ENCODE measurements around the gene ABCA12.
A peak's percentile ranks its signal among the peaks of the same experiment; 100 is the strongest.

Gene ABCA12

DNA sequence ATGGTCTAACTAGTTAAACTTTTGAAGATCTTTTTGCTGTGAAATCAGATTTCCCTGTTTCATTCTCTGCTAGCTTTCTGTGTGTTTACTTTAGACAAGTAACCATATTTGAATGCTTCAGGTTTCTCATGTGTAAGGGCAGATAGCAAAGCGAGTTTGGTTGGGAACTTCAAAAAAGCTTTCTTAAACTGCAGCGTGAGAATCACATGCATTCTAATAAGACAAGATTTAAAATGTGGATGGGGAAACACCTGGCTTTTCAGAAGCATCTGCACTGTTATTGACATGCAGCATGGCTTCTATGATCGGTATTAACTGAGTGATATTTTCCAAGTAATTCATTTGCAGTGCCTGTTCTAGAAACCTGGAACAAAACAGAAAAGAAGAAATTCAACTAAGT lies 119.3 kb downstream of the ABCA12 start:
- TF ChIP-seq, protein P1, sequence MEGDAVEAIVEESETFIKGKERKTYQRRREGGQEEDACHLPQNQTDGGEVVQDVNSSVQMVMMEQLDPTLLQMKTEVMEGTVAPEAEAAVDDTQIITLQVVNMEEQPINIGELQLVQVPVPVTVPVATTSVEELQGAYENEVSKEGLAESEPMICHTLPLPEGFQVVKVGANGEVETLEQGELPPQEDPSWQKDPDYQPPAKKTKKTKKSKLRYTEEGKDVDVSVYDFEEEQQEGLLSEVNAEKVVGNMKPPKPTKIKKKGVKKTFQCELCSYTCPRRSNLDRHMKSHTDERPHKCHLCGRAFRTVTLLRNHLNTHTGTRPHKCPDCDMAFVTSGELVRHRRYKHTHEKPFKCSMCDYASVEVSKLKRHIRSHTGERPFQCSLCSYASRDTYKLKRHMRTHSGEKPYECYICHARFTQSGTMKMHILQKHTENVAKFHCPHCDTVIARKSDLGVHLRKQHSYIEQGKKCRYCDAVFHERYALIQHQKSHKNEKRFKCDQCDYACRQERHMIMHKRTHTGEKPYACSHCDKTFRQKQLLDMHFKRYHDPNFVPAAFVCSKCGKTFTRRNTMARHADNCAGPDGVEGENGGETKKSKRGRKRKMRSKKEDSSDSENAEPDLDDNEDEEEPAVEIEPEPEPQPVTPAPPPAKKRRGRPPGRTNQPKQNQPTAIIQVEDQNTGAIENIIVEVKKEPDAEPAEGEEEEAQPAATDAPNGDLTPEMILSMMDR (conservative IDR thresholded peaks at IDR 0.05; ENCODE audit: low read depth, low read length), result no peak
- DNase-seq (ENCODE audit: low read depth), result no peak
- no peak overlapping the region for H3K4me3 ChIP-seq (ENCODE audit: low read depth, low read length)

DNA sequence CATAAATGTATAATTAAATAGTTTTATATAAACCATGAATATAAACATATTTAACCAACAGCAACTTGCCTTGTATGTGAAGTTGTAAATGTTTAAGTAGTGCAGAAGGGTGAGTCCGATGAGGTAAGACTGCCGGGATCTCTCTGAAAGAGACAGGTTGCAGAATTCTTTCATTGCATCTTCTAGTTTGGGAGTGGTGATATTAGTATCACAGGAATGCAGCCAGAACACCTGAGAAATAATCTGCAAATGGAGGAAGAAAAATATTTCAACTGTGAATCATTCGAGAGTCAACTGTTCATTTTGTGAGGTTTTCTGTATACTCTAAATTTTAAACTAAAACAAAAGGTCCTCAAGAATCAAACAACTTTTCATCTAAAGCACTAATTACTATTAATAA lies 123.0 kb downstream of the ABCA12 start:
- DNase-seq (ENCODE audit: low read depth), result no peak
- no peak overlapping the region for H3K4me3 ChIP-seq (ENCODE audit: low read depth, low read length)
- TF ChIP-seq, protein P1 (conservative IDR thresholded peaks at IDR 0.05; ENCODE audit: low read depth, low read length), result no peak

DNA sequence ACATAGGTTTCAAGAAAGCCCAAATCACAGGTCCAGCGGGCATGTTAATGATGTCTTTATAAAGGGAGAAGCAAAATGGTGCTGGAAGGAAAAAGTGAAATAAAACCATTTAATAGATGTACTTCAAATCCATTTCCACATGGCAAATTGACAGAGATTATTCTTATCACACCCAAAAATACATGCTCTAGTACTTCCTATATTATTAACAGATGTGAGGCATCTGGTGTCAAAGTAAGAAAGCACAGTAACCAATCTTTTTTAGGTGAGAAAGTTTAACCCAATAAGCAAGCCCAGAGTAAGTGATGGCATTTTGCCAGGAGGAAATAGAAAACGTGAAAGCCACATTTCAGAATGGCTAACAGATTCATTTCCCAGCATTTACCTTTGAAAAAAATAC lies 128.0 kb downstream of the ABCA12 start:
- DNase-seq (ENCODE audit: low read depth), result no peak
- H3K4me3 ChIP-seq (ENCODE audit: low read depth, low read length), result no peak overlapping the region
- TF ChIP-seq, protein P1 (conservative IDR thresholded peaks at IDR 0.05; ENCODE audit: low read depth, low read length), result no peak

DNA sequence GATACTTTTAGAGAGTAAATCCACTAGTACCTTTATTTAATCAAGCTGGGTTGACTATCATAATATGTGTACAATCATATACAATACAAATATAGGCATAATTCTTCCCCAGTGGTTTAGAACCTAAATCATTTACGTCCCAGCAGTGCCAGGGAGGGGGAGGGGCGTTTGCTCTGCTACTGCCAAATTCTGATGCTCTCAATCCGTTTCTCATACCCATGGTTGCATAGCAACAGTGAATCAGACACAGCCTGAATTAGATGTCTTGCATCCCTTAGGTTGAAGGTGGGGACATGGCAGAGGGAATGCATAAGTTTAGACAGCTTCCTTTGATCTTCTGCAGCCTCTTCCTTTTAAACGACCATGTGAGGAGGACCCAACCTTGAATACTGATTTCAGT lies 135.4 kb downstream of the ABCA12 start:
- H3K4me3 ChIP-seq (ENCODE audit: low read depth, low read length), result no peak overlapping the region
- DNase-seq (ENCODE audit: low read depth), result peak; percentile 12

DNA sequence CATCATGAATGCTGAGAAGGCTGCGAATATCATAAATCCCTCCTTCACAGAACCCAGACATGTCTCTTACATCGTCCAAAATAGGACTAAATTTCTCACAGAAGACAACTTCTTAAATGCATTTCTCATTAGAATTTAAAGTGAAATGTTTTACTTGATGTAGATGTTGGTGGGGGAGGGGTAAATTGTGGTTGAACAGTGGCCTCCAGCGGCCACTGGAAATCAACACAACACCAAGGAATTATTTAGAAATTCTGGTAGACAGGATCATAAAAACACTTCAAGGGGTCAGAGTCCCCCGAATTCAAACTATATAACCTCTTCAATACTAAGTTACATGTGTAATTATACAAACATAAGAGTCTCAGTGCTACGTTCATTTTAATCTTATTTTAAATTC lies 135.9 kb downstream of the ABCA12 start:
- TF ChIP-seq, protein P1 (conservative IDR thresholded peaks at IDR 0.05; ENCODE audit: low read depth, low read length), result peak; percentile 73
- peak; percentile 72 for DNase-seq (ENCODE audit: low read depth)
- H3K4me3 ChIP-seq (ENCODE audit: low read depth, low read length), result no peak overlapping the region

More for the DNA sequence above, 135.4 kb downstream of the ABCA12 start:
- TF ChIP-seq, protein P1 (conservative IDR thresholded peaks at IDR 0.05; ENCODE audit: low read depth, low read length), result no peak

DNA sequence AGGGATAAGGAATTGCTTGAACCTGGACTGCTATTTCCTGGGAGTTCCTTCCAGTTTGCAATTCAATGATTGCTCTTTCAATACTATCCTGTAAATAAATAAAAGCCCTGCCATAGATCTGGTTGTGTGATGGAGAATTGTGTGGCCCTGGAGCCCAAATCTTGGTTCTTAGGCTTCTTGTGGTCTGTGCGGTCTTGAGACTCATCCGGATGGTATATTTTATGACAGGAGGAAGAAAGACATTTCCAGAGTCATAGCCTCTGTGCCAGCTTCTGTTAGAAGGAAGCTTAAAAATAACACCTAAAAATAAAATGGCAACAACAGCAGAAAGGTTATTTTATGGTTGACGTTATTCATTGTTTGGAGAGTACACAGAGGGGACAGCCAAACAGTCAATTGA lies 137.7 kb downstream of the ABCA12 start:
- H3K4me3 ChIP-seq (ENCODE audit: low read depth, low read length), result no peak overlapping the region
- TF ChIP-seq, protein P1 (conservative IDR thresholded peaks at IDR 0.05; ENCODE audit: low read depth, low read length), result no peak
- no peak for DNase-seq (ENCODE audit: low read depth)

DNA sequence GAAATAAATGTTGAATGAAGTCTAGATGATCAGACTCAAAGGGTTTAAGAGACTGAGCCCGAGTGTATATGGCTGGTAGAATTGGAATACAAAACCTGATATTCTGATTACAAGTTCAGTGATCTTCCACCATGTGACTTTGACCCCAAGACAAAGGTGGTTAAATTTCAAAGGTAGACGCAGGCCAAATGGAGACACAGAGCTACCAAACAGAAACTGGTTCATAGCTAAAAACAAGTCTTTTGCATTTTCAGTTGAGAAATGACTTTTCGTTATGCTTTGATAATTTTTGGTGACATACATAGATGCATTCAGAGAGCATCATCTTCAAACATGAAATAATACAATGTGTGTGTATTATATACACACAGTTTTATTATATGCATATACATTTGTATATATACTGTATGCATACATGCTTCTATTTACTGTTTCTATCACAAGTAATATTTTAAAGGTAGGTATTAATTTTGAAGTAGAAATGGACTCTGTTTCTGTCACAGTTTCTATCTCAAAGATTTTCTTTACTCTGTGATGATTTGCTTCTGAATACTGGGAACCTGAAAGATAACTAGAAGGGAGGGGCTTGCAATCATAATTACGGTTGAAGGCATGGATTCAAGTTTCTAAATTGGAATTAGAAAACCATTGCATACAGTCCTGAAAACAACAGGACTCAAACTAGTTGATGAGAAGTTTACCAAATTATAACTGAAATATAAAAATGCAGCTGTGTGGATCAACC lies 142.3 kb downstream of the ABCA12 start:
- H3K4me3 ChIP-seq (ENCODE audit: low read depth, low read length), result no peak overlapping the region
- no peak for DNase-seq (ENCODE audit: low read depth)
- TF ChIP-seq, protein P1 (conservative IDR thresholded peaks at IDR 0.05; ENCODE audit: low read depth, low read length), result no peak

All from choroid plexus epithelial cell (primary cell).